HG03457 (cell line): ENCODE measurements around the gene FTO.
"Not testable (repeated sequence)": the region's sequence is repeated elsewhere in the genome, so short reads cannot be mapped to it uniquely, and the experiment has no call there.

ENCODE experiments used
- ATAC-seq: cut with Tn5 transposase; IDR thresholded peaks from one replicate; pipeline ENCODE4 v1.9.1; 2021; ENCODE audit warnings: moderate number of reproducible peaks; ENCODE audit not compliant: unreplicated experiment

The FTO gene

GRCh38 chr16:54165912-54166865 lies 462.2 kb downstream of the FTO start:
- ATAC-seq: no peak

GRCh38 chr16:54169112-54169511 lies 465.2 kb downstream of the FTO start:
- no peak for ATAC-seq

- ATAC-seq: no peak
Measured at GRCh38 chr16:54171626-54172537, 467.9 kb downstream of the FTO start.

- ATAC-seq: no peak
Measured at GRCh38 chr16:54173490-54173889, 469.5 kb downstream of the FTO start.

- no peak for ATAC-seq
Measured at GRCh38 chr16:54174201-54174600, 470.2 kb downstream of the FTO start.

GRCh38 chr16:54174750-54175149 lies 470.8 kb downstream of the FTO start:
- no peak for ATAC-seq

- ATAC-seq: no peak
Measured at GRCh38 chr16:54175169-54175551, 471.2 kb downstream of the FTO start.

- ATAC-seq: no peak
Measured at GRCh38 chr16:54175552-54176375, 471.8 kb downstream of the FTO start.

- ATAC-seq: no peak
Measured at GRCh38 chr16:54176376-54176901, 472.5 kb downstream of the FTO start.

- ATAC-seq: no peak
Measured at GRCh38 chr16:54177052-54177861, 473.3 kb downstream of the FTO start.

- no peak for ATAC-seq
Measured at GRCh38 chr16:54177862-54178477, 474.0 kb downstream of the FTO start.

GRCh38 chr16:54178478-54178976 lies 474.6 kb downstream of the FTO start:
- ATAC-seq: no peak

- ATAC-seq: no peak
Measured at GRCh38 chr16:54180421-54181359, 476.7 kb downstream of the FTO start.

- ATAC-seq: not testable (repeated sequence)
Measured at GRCh38 chr16:54181683-54182329, 477.9 kb downstream of the FTO start.

GRCh38 chr16:54185045-54185444 lies 481.1 kb downstream of the FTO start:
- no peak for ATAC-seq

- ATAC-seq: no peak
Measured at GRCh38 chr16:54191163-54191562, 487.2 kb downstream of the FTO start.

- ATAC-seq: no peak
Measured at GRCh38 chr16:54191592-54191991, 487.6 kb downstream of the FTO start.
